Chondrocyte (in vitro differentiated cells): ENCODE data around the gene PRRT2. TPM values are rescaled to one million over a fixed set of nuclear protein-coding genes. Genes with fewer than 3 reads are reported as not detected.
"Not testable (repeated sequence)": the region's sequence is repeated elsewhere in the genome, so short reads cannot be mapped to it uniquely, and the experiment has no call there.

ENCODE experiments used
- DNase-seq: peaks from one replicate; pipeline ENCODE4 v3.0.0; 2021; ENCODE audit warnings: mixed read lengths, low spot score
- H3K27ac Mint-ChIP-seq: one replicate; pipeline ENCODE4 v1.8.0; 2021; ENCODE audit warnings: mild to moderate bottlenecking, moderate library complexity, mixed read lengths; ENCODE audit not compliant: unreplicated experiment
- H3K27me3 Mint-ChIP-seq: 2 replicates; pipeline ENCODE4 v1.8.0; 2021; ENCODE audit warnings: low read depth, mixed read lengths
- H3K36me3 Mint-ChIP-seq: 2 replicates; pipeline ENCODE4 v1.8.0; 2021; ENCODE audit warnings: low read depth, mixed read lengths
- H3K4me1 Mint-ChIP-seq: 2 replicates; pipeline ENCODE4 v1.8.0; 2021; ENCODE audit warnings: low read depth, mild to moderate bottlenecking, mixed read lengths
- H3K4me3 Mint-ChIP-seq: one replicate; pipeline ENCODE4 v1.8.0; 2021; ENCODE audit warnings: mild to moderate bottlenecking, moderate library complexity, mixed read lengths; ENCODE audit not compliant: unreplicated experiment
- H3K9me3 Mint-ChIP-seq: 2 replicates; pipeline ENCODE4 v1.8.0; 2021; ENCODE audit warnings: low read depth, mixed read lengths
- total RNA-seq: library from RNA; stranded (reverse); gene quantifications from 3 replicates; pipeline ENCODE4 v1.2.1, GENCODE V29; 2021
- TF ChIP-seq, protein P1 (sequence below): fragments of 200-600 bp; sonication (generic); IDR thresholded peaks from 2 replicates; pipeline ENCODE4 v1.5.0; 2021; ENCODE audit warnings: antibody characterized with exemption, mild to moderate bottlenecking, moderate library complexity

Gene PRRT2
- total RNA-seq, 1 donor from 2014 or later = 5.2 TPM

DNA sequence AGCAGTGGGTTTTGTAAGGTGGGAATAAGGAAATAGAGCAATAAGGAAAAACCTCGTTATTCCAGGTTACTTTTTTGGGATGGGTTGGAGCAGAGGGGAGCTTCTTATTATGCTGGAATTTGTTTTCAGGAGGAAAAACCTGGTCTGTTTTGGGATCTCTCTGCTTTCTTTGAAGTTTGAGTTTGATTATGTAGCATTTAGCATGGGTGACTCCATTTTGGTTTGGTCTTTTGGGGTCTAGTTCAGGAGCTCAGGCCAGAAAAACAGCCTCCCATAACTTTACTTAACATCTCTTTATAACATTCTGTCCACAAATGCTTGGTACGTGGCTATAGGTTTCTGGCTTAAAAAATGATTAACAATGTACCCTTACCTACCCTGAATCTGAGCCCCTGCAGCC is 42.5 kb upstream of the PRRT2 start:
- H3K27me3 Mint-ChIP-seq = peaks cover 7% of the 10 kb centered on the region
- H3K4me3 Mint-ChIP-seq = no peak overlapping the region
- no peak overlapping the region for H3K27ac Mint-ChIP-seq
- DNase-seq = no peak
- no peaks in the 10 kb centered on the region for H3K36me3 Mint-ChIP-seq
- H3K4me1 Mint-ChIP-seq = no peaks in the 10 kb centered on the region
- TF ChIP-seq, protein P1, sequence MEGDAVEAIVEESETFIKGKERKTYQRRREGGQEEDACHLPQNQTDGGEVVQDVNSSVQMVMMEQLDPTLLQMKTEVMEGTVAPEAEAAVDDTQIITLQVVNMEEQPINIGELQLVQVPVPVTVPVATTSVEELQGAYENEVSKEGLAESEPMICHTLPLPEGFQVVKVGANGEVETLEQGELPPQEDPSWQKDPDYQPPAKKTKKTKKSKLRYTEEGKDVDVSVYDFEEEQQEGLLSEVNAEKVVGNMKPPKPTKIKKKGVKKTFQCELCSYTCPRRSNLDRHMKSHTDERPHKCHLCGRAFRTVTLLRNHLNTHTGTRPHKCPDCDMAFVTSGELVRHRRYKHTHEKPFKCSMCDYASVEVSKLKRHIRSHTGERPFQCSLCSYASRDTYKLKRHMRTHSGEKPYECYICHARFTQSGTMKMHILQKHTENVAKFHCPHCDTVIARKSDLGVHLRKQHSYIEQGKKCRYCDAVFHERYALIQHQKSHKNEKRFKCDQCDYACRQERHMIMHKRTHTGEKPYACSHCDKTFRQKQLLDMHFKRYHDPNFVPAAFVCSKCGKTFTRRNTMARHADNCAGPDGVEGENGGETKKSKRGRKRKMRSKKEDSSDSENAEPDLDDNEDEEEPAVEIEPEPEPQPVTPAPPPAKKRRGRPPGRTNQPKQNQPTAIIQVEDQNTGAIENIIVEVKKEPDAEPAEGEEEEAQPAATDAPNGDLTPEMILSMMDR = no peak
- H3K9me3 Mint-ChIP-seq = no peaks in the 10 kb centered on the region

DNA sequence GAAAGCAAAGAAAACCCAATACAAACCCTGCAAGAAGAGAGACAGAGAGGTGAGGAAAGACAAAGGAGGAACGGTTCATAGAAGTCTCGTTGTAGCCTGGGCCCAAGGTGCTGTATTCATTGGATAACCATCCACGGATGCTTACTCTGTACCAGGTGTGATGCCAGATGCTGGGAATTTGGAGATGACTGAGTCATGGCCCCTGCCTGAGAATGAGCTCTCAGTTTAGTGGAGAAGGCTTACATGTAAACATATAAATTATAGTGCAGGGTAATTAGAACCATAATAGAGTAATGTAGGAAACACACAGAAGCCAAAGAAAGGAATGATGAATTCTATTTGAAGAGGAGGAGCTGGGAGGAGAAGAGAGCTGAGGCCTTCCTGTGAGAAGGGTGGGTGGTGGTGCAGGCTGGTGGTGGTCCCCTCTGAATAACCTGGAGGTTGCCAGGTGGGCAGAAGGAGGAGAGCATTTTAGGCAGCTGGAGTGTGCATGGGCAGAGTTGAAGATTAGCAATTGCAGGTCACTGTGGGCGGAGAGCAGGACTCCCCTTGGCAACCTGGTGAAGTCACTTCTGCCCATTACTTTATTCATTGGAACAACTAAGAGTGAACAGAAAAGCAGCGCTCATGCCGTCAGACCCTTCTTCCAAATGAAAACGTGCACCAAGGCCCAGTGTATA is 41.6 kb upstream of the PRRT2 start:
- Mint-ChIP-seq H3K4me3 (no peak overlapping the region), H3K4me1 (no peaks in the 10 kb centered on the region), H3K36me3 (no peaks in the 10 kb centered on the region), H3K27ac (no peak overlapping the region), H3K27me3 (peaks cover 4% of the 10 kb centered on the region), H3K9me3 (no peaks in the 10 kb centered on the region)
- TF ChIP-seq, protein P1 = no peak
- no peak for DNase-seq

DNA sequence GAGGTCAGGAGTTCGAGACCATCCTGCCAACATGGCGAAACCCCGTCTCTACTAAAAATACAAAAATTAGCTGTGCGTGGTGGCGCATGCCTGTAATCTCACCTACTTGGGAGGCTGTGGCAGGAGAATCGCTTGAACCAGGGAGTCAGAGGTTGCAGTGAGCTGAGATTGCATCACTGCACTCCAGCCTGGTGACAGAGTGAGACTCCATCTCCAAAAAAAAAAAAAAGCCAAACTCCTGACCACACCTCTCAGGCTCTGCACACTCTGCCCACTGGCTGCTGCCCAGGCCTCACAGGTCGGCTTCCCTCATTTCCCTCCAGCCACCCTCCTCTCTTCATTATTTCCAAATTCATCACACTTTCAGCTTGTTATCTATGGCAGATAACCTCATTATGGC is 39.7 kb upstream of the PRRT2 start:
- not testable (repeated sequence) for H3K36me3 Mint-ChIP-seq, DNase-seq, H3K27ac Mint-ChIP-seq, H3K9me3 Mint-ChIP-seq, H3K27me3 Mint-ChIP-seq, H3K4me3 Mint-ChIP-seq, H3K4me1 Mint-ChIP-seq

DNA sequence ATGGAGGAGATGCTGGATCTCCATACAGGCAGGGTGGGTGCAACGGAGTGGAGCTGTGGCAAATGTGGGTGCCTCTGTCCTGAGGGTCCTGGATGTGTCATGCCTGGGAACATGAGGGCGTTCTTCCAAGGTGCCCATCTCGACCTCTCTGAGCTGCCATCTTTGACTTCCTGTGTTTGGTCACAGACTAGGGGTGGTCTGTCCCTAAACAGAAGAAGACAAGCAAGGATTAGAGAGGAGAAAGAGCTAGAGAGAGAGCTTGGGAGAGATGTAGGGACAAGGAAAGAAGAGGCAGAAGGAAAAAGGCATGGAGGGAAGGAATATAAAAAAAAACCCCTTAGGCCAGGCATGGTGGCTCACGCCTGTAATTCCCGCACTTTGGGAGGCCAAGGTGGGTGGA is 37.3 kb upstream of the PRRT2 start:
- Mint-ChIP-seq H3K4me3 (no peak overlapping the region), H3K36me3 (no peaks in the 10 kb centered on the region), H3K27ac (no peak overlapping the region), H3K4me1 (no peaks in the 10 kb centered on the region), H3K9me3 (no peaks in the 10 kb centered on the region), H3K27me3 (peaks cover 4% of the 10 kb centered on the region)
- DNase-seq = no peak
- TF ChIP-seq, protein P1 = no peak

DNA sequence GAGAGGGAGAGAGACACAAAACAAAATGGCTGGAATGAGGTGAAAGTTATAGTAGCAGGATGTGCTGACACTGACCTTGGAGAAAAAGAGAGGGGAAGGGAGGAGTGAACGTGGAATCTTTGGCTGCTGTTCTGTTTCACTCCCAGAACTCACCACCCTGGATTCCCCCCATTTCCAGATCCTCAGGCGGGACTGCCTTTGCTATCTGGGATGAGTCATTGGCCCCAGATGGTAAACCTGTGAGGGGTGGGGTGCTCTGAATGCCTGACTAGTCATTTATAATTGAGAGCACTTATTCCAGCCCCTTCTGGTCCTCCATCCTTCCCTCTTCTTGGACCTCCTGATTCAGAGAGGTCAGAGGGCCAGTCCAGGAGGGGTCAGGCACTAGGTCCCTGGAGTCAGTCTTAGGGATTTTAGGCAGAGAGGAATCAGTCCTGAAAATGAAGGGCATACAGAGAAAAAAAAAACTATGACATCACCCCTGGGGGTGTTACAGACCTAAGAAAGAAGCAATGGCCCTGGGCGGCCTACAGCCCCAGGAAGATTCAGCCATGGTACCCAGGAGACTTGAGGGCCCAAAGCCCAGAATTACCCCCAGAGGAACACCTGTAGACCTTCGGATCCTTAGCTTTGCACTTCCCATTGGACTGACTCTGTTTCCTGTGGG is 36.1 kb upstream of the PRRT2 start:
- Mint-ChIP-seq H3K9me3 (no peaks in the 10 kb centered on the region), H3K4me3 (no peak overlapping the region), H3K4me1 (no peaks in the 10 kb centered on the region), H3K36me3 (no peaks in the 10 kb centered on the region), H3K27me3 (peaks cover 5% of the 10 kb centered on the region), H3K27ac (no peak overlapping the region)
- DNase-seq = no peak
- TF ChIP-seq, protein P1 = no peak
